Astrocyte of the spinal cord (primary cell): ENCODE results near the gene SORCS2.

ENCODE experiments used
- DNase-seq: peaks from one replicate; pipeline ENCODE4 v3.0.0; 2011; ENCODE audit warnings: low read depth, low spot score
- H3K4me3 ChIP-seq: 2 replicates; pipeline ENCODE4 v1.5.1; 2011; ENCODE audit warnings: low read depth, mild to moderate bottlenecking, low read length, moderate library complexity
- in situ Hi-C: cut with HindIII; loops from 2 replicates; pipeline ENCODE4 v1.10.0; 2017; ENCODE audit warnings: low sequenced_read_pairs
- TF ChIP-seq, protein P1 (sequence below): IDR thresholded peaks from 2 replicates; pipeline ENCODE4 v1.5.1; 2012; ENCODE audit warnings: low read depth, mild to moderate bottlenecking, low read length, inconsistent platforms

Gene SORCS2

DNA sequence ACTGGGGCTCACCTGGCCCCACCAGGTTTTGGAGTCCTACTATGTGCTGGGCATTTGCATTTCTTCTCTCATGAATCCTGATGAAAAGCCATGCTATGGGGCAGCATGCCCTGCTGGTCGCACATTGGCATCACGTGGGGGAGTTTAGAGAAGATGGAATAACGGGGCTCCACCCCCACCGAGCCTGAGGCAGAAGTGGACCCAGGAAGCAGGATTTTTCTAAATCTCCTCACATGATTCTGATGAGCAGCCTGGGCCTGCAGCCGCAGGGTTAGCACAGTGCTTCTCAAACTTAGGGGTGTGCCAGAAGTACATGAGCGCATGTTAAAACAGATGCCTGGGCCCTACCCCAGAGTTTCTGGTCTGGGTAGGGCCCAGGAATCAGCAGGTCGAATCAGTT lies 4.6 kb upstream of the SORCS2 start:
- TF ChIP-seq, protein P1, sequence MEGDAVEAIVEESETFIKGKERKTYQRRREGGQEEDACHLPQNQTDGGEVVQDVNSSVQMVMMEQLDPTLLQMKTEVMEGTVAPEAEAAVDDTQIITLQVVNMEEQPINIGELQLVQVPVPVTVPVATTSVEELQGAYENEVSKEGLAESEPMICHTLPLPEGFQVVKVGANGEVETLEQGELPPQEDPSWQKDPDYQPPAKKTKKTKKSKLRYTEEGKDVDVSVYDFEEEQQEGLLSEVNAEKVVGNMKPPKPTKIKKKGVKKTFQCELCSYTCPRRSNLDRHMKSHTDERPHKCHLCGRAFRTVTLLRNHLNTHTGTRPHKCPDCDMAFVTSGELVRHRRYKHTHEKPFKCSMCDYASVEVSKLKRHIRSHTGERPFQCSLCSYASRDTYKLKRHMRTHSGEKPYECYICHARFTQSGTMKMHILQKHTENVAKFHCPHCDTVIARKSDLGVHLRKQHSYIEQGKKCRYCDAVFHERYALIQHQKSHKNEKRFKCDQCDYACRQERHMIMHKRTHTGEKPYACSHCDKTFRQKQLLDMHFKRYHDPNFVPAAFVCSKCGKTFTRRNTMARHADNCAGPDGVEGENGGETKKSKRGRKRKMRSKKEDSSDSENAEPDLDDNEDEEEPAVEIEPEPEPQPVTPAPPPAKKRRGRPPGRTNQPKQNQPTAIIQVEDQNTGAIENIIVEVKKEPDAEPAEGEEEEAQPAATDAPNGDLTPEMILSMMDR = no peak
- DNase-seq = no peak
- no peak overlapping the region for H3K4me3 ChIP-seq
- in situ Hi-C loops = no loop called here

DNA sequence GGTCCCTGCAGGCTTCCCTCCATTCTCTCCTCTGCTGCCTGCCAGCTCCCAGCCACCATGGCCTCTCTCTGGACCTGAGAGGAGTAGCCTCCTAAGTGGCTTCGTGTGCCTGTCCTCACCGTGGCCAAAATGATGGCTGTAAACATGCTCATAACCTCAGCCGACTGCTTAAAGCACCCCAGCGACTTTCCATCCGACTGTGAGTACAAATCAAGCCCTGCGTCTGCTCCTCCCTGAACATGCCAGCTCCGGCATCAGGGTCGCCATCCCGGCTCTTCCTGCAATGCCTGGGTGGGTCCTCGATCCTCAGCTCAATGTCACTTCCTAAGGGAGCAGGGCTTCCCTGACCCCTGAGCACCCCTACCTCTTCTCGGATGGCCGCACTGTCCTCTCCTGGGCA lies 3.3 kb upstream of the SORCS2 start:
- in situ Hi-C loops = no loop called here
- TF ChIP-seq, protein P1 = no peak
- no peak for DNase-seq

DNA sequence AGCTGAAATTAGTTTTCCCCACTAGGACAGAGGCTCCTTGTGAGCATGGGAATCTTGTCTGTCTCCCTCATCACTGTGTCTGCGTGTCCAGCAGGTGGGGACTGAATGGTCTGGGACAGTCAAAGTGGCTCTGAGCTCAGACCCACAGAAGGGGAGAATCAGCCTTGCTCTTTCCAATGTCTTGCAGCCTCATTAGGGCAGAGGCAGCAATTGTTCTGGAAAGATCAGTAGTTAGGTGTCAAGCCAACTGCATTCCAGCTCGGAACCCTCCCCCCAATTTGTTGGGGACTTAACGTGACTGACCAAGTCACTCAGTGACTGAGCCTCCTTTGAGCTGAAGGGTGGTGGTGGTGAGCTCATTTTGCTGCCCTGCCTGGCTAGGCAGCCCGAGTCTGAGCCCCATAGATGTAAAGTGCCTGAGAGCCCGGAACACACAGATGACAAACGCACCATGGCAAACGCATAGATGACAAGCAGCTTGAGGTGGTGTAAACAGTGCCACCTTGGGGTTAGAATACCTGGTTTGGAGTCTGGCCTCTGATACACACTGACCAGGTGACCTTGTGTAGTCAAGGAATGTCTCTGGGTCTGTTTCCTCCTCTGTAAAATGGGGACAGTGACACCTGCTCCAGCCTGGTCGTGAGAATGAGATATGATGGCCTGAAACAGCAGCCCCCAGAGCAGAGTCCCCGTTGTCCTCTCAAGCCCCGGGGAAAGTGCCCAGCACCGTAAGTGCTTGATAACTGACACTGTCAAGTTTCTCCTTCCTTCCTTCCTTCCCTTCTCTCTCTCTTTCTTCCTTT lies 2.7 kb upstream of the SORCS2 start:
- no peak overlapping the region for H3K4me3 ChIP-seq
- in situ Hi-C loops = no loop called here
- DNase-seq = no peak
- TF ChIP-seq, protein P1 = no peak

More for the DNA sequence above, 3.3 kb upstream of the SORCS2 start:
- no peak overlapping the region for H3K4me3 ChIP-seq

- DNase-seq = no peak
- no peak overlapping the region for H3K4me3 ChIP-seq
- TF ChIP-seq, protein P1 = no peak
- in situ Hi-C loops = no loop called here
These were observed 2.1 kb upstream of the SORCS2 start for GRCh38 chr4:7190278-7190594.

DNA sequence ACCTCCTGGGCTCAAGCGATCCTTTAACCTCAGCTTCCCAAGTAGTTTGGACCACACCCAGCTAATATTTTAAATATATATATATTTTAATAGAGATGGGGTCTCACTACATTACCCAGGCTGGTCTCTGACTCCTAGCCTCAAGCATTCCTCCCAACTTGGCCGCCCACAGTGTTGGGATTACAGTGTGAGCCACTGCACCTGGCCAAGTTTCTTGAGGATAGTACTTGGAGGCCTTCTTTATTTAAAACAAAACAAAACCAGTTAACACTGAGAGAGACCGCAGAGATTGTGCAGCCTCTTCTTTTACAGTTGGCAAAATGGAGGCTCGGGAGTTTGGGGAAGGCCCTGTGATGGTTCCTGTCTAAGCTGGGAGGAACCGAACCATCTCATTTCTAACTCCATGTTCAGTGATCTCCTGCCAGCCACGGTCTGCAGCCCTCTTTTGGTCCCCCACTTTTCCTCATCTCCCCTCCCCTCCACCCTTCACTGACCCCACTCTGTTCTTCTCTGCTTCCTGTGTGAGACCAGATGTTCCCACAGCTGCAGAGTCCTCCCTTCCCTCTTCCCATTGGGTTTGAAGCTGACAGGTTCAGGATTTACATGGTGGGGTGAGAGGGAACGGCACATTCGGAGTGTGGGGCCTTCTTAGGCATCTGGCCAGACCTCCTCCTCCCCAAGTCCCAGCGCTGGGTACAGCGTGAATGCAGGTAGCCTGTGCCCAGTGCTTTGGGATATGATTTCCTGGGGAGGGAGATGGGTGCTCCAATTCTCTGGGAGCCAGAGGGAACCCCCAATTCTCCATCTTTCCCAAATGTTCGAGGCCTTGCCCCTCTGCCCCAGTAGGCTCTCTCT lies 1.4 kb upstream of the SORCS2 start:
- no peak for DNase-seq
- in situ Hi-C loops = no loop called here
- TF ChIP-seq, protein P1 = no peak
- no peak overlapping the region for H3K4me3 ChIP-seq

- TF ChIP-seq, protein P1 = no peak
- DNase-seq = no peak
- in situ Hi-C loops = no loop called here
- no peak overlapping the region for H3K4me3 ChIP-seq
These were observed 639 bp upstream of the SORCS2 start for GRCh38 chr4:7191546-7192251.
